Large intestine (tissue), 3 donors: Measurements from ENCODE around the gene WT1. TPM values are rescaled to one million over a fixed set of nuclear protein-coding genes. Genes with fewer than 3 reads are reported as not detected.
A peak's percentile ranks its signal among the peaks of the same experiment; 100 is the strongest.

Experiments
- DNase-seq, 2 donors: peaks; one replicate each; pipeline versions ENCODE4 v3.0.0 to v3.0.0-alpha.2; 2013
- H3K27ac ChIP-seq: one replicate; pipeline ENCODE4 v1.5.1; 2013; ENCODE audit warnings: low read length
- H3K27me3 ChIP-seq: 2 replicates; pipeline ENCODE4 v1.6.1; 2013; ENCODE audit warnings: low read length; ENCODE audit not compliant: control insufficient read depth, insufficient read depth
- H3K36me3 ChIP-seq: 2 replicates; pipeline ENCODE4 v1.6.1; 2013; ENCODE audit warnings: low read length; ENCODE audit not compliant: control insufficient read depth, insufficient read depth
- H3K4me1 ChIP-seq: one replicate; pipeline ENCODE4 v1.6.1; 2013; ENCODE audit warnings: low read length; ENCODE audit not compliant: control insufficient read depth, insufficient read depth
- H3K4me3 ChIP-seq: one replicate; pipeline ENCODE4 v1.5.1; 2013; ENCODE audit warnings: low read length
- H3K9me3 ChIP-seq: one replicate; pipeline ENCODE4 v1.6.1; 2013; ENCODE audit warnings: mild to moderate bottlenecking, low read depth, low read length, moderate library complexity; ENCODE audit not compliant: control insufficient read depth
- WGBS: methylation state at CpG from one replicate; pipeline ENCODE4 v1.1.5; 2013; ENCODE audit warnings: low lambda C conversion rate; ENCODE audit not compliant: insufficient coverage; 5-methylcytosine and 5-hydroxymethylcytosine counted together
- polyA plus RNA-seq: library from polyadenylated mRNA; unstranded; fragments of 120-200 nt; gene quantifications from one replicate; pipeline ENCODE4 v1.2.1, GENCODE V29; 2013

The WT1 gene
- polyA plus RNA-seq, 1 donor, result 4.6 TPM

GRCh38 chr11:32438866-32439489 is 3.6 kb upstream of the WT1 start:
- DNase-seq, result no peak
- H3K4me1 ChIP-seq, result no peaks in the 10 kb centered on the region
- H3K4me3 ChIP-seq, result no peak overlapping the region
- no CpG with 5 or more reads among the region's 47 CpGs for WGBS
- no peak overlapping the region for H3K27ac ChIP-seq
- H3K9me3 ChIP-seq, result peaks cover 6% of the 10 kb centered on the region
- no peaks in the 10 kb centered on the region for H3K36me3 ChIP-seq
- peaks cover 93% of the 10 kb centered on the region for H3K27me3 ChIP-seq

- H3K4me1 ChIP-seq, result no peaks in the 10 kb centered on the region
- 0% methylated on average over 2 of the region's 16 CpGs for WGBS
- H3K27ac ChIP-seq, result no peak overlapping the region
- peaks cover 97% of the 10 kb centered on the region for H3K27me3 ChIP-seq
- peaks cover 6% of the 10 kb centered on the region for H3K9me3 ChIP-seq
- no peaks in the 10 kb centered on the region for H3K36me3 ChIP-seq
- no peak for DNase-seq
- no peak overlapping the region for H3K4me3 ChIP-seq
Measured at GRCh38 chr11:32438346-32438865, 3.1 kb upstream of the WT1 start.

- no CpG with 5 or more reads among the region's 42 CpGs for WGBS
- peaks cover 97% of the 10 kb centered on the region for H3K27me3 ChIP-seq
- H3K9me3 ChIP-seq, result peaks cover 6% of the 10 kb centered on the region
- DNase-seq, result no peak
- no peak overlapping the region for H3K4me3 ChIP-seq
- H3K36me3 ChIP-seq, result no peaks in the 10 kb centered on the region
- no peak overlapping the region for H3K27ac ChIP-seq
- no peaks in the 10 kb centered on the region for H3K4me1 ChIP-seq
Measured at GRCh38 chr11:32437495-32438345, 2.4 kb upstream of the WT1 start.

- no peak for DNase-seq
- peaks cover 6% of the 10 kb centered on the region for H3K9me3 ChIP-seq
- no CpG with 5 or more reads among the region's 42 CpGs for WGBS
- peak overlapping the region; percentile 12 for H3K4me3 ChIP-seq
- H3K4me1 ChIP-seq, result no peaks in the 10 kb centered on the region
- H3K27ac ChIP-seq, result no peak overlapping the region
- H3K36me3 ChIP-seq, result no peaks in the 10 kb centered on the region
- H3K27me3 ChIP-seq, result peaks cover 97% of the 10 kb centered on the region
Measured at GRCh38 chr11:32436751-32437494, 1.6 kb upstream of the WT1 start.

GRCh38 chr11:32435942-32436750 is 807 bp upstream of the WT1 start:
- no peaks in the 10 kb centered on the region for H3K4me1 ChIP-seq
- peaks cover 97% of the 10 kb centered on the region for H3K27me3 ChIP-seq
- peak overlapping the region; percentile 12 for H3K4me3 ChIP-seq
- H3K9me3 ChIP-seq, result peaks cover 12% of the 10 kb centered on the region
- H3K27ac ChIP-seq, result no peak overlapping the region
- DNase-seq, result no peak
- H3K36me3 ChIP-seq, result no peaks in the 10 kb centered on the region
- no CpG with 5 or more reads among the region's 42 CpGs for WGBS

GRCh38 chr11:32435152-32435480 is 223 bp downstream of the WT1 start:
- H3K36me3 ChIP-seq, result no peaks in the 10 kb centered on the region
- peaks cover 21% of the 10 kb centered on the region for H3K9me3 ChIP-seq
- no peak for DNase-seq
- no peak overlapping the region for H3K27ac ChIP-seq
- peaks cover 97% of the 10 kb centered on the region for H3K27me3 ChIP-seq
- no peak overlapping the region for H3K4me3 ChIP-seq
- no CpG with 5 or more reads among the region's 33 CpGs for WGBS
- H3K4me1 ChIP-seq, result no peaks in the 10 kb centered on the region

GRCh38 chr11:32434356-32435151 is 785 bp downstream of the WT1 start:
- H3K4me3 ChIP-seq, result peak overlapping the region; percentile 5
- H3K36me3 ChIP-seq, result no peaks in the 10 kb centered on the region
- H3K27ac ChIP-seq, result no peak overlapping the region
- H3K9me3 ChIP-seq, result peaks cover 21% of the 10 kb centered on the region
- DNase-seq, result peak in 1 of 2 donors; percentile 41
- H3K27me3 ChIP-seq, result peaks cover 98% of the 10 kb centered on the region
- H3K4me1 ChIP-seq, result no peaks in the 10 kb centered on the region
- WGBS, result no CpG with 5 or more reads among the region's 77 CpGs

GRCh38 chr11:32433914-32434355 is 1.4 kb downstream of the WT1 start:
- Histone ChIP-seq H3K4me3 (peak overlapping the region; percentile 5), H3K36me3 (no peaks in the 10 kb centered on the region), H3K27me3 (peaks cover 98% of the 10 kb centered on the region), H3K9me3 (peaks cover 19% of the 10 kb centered on the region), H3K27ac (no peak overlapping the region), H3K4me1 (no peaks in the 10 kb centered on the region)
- DNase-seq, result no peak
- no CpG with 5 or more reads among the region's 25 CpGs for WGBS

- DNase-seq, result no peak
- Histone ChIP-seq H3K27me3 (peaks cover 98% of the 10 kb centered on the region), H3K9me3 (peaks cover 17% of the 10 kb centered on the region), H3K27ac (no peak overlapping the region), H3K4me1 (no peaks in the 10 kb centered on the region), H3K4me3 (peak overlapping the region; percentile 11), H3K36me3 (no peaks in the 10 kb centered on the region)
- no CpG with 5 or more reads among the region's 46 CpGs for WGBS
Measured at GRCh38 chr11:32433101-32433913, 2.0 kb downstream of the WT1 start.
